ENCODE measurements around the gene CCDC74A.
"Not testable (repeated sequence)": the region's sequence is repeated elsewhere in the genome, so short reads cannot be mapped to it uniquely, and the experiment has no call there.

CCDC74A gene

DNA sequence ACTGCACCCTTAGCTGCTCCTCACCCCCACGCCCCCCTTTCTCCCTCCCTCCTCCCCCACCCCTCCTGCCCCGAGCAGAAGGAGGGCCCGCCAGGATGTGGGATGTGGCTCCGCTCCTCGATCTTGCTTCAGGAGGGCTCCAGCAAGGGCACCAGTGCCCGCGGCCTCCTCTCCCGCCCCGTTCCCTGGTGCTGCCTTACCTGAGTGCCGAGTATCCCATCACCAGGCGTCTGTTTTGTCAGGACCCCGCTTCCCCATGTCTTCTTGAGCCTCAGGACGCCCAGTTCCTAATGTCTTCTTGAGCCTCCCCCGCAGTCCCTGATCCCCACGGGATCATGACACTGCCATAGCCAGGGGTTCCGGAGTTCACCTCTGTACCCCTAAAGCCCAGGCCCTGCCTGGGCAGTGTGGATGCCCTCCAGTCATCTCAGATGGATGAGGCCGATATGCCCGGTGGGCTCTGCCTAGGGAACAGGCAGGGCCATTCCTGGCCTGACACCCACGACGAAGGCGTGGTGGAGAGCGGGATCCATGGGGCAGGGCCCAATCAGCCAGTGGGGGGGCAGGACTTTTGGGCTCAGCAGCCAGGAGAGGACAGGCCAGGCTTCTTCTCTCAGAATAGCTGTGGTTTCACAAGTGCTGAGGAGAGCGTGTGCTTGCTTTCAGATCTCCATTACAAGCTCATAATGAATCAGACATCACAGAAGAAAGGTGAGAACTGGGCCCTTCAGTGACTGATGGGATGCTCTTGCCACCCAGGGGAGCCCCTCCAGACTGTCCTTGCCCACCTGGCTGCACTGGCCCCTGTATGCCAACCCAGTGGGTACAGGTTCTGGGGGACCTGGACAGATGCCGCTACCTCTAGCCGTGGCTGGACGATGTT, 1.5 kb downstream of the CCDC74A start:
- DNase-seq (ENCODE audit: low read depth in 4 of 4, low spot score in 1 of 4), result not testable (repeated sequence)

DNA sequence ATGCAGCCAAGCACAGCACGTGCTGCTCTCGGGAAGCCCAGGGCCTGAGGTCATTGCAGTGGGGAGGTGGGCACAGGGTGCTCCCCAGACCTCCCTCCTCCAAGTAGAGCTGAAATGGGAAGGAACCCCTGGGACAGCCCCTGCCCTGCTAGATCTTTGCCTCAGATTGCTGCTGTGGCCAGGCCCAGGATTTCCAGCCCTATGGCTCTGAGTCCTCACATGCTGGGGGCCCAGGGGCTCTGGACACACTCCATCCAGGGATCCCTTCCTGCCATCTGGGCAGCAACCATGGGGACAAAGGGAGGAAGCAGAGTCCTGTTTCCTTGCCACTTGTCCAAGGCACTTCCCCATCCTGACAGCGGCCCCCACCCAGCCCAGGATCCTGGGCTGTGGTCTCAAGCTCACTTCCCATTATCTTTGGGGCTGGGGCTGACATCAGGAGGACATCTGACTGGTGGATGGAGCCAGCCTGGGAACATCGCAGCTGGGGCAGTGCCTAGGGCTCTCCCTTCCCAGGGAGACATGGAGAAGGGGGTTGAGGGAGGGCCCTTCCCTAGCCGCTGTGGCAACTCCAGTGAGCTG, 2.3 kb downstream of the CCDC74A start:
- not testable (repeated sequence) for DNase-seq (ENCODE audit: low read depth in 4 of 4, low spot score in 1 of 4)

DNA sequence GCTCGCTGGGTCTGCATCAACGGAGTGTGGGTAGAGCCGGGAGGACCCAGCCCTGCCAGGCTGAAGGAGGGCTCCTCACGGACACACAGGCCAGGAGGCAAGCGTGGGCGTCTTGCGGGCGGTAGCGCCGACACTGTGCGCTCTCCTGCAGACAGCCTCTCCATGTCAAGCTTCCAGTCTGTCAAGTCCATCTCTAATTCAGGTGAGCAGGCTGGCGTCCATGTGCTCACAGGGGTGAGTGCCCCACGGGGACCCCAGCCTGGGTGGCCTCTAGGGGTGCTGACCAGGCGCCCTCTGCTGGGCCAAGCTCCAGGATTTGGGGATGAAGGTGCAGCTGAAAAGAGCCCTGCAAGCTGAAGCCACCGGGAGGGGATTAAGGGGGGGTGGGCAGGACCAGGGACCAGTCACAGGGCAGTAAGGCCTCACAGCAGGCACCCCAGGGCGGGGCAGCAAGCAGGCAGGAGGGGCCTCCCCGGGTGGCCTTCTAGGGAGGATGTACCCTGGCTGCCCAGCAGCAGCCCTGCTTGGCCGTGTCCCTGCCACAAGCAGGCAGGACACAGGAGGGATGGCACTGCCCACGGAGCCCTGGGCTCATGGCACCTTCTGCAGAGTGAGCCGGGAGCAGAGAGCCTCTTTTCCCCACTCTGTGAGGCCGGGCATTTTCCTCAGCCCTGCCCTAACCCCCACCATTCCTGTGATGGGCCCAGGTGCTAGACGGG, 3.1 kb downstream of the CCDC74A start:
- not testable (repeated sequence) for DNase-seq (ENCODE audit: low read depth in 4 of 4, low spot score in 1 of 4)

DNA sequence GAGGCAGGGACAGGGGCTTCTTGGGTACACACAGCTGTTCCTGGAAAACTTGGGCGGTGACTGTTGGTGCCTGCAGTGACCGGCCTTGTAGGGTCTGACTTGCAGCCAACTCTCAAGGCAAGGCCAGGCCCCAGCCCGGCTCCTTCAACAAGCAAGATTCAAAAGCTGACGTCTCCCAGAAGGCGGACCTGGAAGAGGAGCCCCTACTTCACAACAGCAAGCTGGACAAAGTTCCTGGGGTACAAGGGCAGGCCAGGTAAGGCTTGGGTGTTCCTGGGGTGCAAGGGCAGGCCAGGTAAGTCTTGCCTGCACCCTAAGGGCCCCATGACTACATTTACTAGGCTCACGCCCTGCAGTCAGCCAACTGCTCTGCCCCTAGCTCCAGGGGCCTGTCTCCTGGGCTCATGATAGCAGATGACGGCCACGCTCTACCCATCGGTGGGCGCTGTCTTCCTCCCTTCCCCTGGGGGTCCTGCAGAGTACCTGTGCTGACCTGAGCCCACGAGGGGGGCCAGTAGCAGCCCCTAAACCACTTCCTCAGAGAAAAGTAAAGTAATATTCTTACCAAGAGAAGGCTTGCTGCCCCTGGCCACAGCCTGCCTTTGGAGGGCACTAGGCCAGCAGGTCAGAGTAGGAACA, 4.0 kb downstream of the CCDC74A start:
- DNase-seq (ENCODE audit: low read depth in 4 of 4, low spot score in 1 of 4), result not testable (repeated sequence)

DNA sequence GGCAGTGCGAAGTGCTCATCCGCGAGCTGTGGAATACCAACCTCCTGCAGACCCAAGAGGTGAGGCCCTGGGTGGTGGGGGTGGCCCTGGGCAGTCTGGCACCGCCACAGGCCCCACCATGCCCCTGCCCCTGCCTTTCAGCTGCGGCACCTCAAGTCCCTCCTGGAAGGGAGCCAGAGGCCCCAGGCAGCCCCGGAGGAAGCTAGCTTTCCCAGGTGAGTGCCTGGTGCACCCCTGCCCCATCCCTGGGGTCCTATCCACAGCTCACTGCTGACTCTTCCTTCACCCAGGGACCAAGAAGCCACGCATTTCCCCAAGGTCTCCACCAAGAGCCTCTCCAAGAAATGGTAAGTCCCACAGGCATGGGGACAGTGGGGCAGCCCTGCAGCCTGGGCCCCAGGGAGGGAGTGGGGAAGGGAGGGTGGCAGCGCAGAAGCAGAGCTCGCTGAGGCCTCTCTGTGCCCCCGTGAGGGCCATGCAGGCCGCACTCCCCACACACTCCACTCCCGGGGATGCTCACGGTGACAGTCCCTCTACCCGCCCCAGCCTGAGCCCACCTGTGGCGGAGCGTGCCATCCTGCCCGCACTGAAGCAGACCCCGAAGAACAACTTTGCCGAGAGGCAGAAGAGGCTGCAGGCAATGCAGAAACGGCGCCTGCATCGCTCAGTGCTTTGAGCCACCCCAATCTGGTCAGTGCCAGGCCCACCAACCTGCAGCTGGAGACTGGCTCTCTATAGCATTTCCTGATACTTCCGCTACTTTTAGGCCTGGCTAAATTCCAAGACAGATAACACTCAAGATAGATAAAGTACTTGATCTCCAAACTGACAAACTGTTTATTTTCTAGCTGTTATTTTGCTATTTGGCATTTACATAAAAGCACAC, 5.3 kb downstream of the CCDC74A start:
- DNase-seq (ENCODE audit: low read depth in 4 of 4, low spot score in 1 of 4), result not testable (repeated sequence)

DNA sequence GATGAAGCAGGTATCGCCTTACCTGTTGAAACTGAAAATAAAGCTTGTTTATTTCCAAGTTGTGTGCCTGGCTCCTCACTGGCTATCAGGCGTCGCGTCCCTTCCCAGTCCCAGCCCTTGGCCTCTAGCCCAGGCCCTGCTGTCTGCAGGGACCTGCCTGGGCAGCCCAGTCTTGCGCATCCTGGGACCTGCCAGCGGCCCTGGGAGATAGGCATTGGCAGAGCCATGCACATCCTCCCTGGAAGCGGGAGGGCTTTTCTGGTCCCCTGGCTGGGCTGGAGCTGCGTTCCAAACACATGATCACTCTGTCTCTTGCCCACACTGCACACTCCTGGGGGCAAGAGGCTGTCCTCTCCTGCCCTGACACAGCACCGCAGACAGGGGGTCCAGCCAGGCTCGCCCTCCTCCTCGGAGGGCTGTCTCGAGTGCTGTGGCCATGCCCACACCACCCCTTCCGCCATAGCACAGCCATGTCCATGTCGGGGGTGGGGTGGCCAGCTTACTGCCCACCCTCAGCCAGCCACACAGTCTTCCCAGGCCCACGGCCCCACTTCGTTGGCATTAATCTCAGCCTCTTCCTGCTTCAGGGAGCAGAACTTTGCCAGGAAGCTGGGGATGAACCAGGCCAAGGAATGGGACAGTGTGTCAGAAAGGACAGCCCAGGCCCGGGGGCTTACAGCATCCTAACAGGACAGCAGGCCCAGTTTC, 6.1 kb downstream of the CCDC74A start:
- not testable (repeated sequence) for DNase-seq (ENCODE audit: low read depth in 4 of 4, low spot score in 1 of 4)

DNA sequence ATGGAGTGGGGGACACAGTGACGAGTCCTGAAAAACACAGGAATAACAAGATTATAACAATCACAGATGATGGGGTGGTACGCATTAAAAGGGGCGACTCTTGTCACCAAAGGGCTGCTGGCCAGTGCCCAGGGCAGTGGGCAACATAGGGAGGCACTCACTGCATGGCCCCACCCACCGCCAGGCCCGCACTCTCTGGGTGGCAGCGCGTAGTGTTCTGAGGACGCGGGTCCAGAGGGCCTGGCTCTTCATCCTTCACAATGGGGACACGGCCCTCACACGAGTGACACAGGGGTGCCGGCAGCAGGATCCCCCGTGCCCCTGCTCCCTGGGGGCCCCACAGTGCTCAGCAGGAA, 6.6 kb downstream of the CCDC74A start:
- DNase-seq (ENCODE audit: low read depth in 4 of 4, low spot score in 1 of 4), result not testable (repeated sequence)

DNA sequence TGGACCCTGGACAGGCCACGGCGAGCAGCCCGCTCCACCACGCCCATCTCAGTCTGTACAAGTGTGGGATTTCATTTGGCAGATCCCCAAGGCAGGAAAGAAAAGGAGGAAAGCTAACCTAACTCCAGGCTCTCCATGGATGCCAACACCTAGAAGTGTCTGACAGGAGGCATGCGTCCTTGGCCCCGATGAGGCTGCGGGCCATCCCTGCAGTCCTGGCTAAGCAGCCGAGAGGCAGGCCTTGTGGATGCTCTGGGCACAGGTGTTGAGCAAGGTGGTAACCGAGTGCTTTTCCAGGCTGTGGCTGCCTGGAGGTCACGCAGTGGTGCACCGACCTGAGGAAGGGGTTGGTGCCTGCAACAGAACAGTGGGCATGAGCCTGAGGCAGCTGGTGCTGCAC, 7.3 kb downstream of the CCDC74A start:
- not testable (repeated sequence) for DNase-seq (ENCODE audit: low read depth in 4 of 4, low spot score in 1 of 4)

DNA sequence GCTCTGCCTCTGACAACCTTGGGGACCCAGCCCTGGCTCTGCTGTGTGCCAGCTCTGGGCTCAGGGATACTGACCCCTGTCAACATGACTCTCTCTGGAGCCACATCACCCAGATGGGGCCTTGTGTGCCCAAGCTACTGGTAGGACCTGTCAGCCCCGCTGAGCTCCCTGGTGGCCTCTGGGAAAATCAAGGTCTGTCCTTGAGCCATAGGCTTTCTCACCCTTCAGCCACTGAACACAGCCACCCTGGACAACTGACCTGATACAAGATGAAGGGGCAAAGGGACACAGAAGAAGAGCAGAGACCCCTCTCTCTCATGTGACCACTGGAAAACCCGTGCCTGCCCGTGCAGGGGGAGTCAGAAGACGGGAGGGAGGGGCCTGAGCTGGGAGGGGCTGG, 7.8 kb downstream of the CCDC74A start:
- no peak for DNase-seq (ENCODE audit: low read depth in 4 of 4, low spot score in 1 of 4)

DNA sequence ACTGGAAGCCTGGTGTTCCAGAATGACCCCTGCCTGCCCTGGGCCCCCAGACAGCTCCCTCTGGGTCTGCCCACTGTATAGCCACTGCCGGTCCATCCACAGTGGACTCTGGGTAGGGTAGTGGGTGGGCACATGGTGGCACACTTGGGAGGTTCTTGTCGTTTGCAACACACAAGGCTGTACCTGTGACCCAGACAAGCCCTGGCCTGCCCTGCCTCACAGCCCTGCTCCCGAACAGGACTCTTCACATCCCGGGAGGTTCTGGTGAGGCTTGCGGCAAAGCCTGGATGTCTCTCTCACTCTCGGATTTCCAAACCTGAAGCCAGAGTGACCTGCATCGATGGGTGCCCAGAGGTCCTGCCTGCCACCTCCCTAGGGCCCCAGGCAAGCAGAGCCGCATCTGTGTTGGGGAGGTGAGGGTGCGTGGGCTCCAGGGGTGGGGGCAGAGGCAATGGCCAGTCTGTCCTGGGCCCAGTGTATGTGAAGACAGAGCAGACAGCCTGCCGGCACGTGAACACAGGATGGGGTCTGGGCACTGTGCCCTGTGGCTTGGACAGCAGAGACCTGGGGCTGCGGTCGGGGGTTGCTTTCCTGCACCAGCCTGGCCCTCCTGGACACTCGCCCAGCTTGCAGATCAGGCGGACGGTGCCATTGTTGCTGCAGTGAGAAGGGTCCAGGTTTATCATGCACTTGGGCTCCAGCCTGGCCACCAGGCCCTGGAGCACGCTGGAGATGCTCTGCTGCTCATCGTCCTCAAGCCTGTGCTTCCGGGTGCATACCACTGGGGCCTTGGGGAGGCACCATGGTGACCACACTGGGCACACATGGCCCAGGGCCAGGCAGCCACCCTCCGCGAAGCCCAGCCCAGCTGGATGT, 8.5 kb downstream of the CCDC74A start:
- DNase-seq (ENCODE audit: low read depth in 4 of 4, low spot score in 1 of 4), result not testable (repeated sequence)

DNA sequence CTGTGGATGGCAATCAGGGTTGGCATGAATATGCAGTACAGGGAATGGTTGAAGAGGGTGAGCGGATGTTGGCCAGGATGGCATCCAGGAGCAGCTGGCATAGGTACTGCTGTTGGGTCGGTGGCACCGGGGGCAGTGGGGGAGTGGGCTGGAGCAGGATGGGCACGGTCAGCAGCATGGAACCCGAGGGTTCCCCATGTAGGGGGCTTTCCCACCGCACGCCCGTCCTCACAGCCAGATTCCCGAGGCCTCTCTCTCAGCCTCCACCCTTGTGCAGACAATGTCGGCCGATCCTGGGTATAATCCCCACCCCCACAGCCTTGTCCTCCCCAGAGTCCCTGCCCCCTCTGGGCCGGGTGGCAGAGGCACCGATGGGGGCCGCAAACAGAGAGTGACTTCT, 9.2 kb downstream of the CCDC74A start:
- not testable (repeated sequence) for DNase-seq (ENCODE audit: low read depth in 4 of 4, low spot score in 1 of 4)

DNA sequence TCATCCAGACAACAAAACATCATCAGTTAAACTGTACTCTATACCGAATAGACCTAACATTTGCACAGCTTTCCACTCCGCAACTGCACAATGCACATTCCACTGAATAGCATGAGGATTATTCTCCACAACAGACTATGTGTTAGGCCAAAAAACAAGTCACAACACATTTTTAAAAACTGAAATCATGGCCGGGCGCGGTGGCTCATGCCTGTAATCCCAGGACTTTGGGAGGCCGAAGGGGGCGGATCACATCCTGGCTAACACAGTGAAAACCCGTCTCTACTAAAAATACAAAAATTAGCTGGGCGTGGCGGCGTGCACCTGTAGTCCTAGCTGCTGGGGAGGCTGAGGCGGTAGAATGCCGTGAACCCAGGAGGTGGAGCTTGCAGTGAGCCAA, 11.2 kb downstream of the CCDC74A start:
- DNase-seq (ENCODE audit: low read depth in 4 of 4, low spot score in 1 of 4), result not testable (repeated sequence)

DNA sequence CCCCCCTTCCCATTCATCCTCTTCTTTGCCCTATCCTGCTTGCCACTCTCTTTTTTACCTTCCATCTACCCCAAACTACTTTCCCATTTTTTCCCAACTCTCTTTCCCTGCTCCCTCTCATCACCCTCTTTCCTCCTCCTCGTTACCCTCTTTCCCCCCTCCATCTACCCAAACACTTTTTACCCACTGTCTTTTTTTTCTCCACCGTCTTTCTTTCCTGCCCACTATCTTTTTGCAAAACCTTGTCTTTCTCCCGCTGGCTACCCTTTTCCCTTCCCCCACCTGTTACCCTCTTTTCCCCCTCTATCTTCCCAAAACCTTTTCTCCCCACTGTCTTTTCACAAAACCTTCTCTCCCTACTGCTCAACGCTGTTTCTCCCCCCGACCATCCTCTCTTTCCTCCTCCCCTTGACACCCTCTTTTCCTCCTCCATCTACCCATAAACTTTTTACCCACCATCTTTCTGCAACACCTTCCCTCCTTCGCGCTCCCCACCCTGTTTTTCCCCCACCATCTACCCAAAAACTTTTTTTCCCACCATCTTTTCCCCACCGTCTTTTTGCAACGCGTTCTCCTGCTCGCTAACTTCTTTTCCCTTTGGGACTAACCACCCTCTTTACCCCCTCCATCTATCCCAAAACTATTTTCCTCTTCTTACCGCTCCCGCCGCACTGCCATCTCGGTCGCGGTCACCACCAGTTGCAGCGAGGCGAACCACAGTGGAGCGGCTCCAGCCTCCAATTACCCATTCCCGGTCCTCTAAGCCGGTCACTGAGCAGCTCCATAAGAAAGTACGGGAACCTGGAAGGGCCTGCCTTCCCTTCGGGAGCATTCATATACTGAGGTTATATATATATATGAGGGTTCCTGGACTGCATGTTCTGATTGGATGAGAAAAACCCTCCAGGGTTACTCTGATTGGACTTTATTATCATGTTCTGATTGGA, 15.0 kb downstream of the CCDC74A start:
- no peak for DNase-seq (ENCODE audit: low read depth in 4 of 4, low spot score in 1 of 4)

DNA sequence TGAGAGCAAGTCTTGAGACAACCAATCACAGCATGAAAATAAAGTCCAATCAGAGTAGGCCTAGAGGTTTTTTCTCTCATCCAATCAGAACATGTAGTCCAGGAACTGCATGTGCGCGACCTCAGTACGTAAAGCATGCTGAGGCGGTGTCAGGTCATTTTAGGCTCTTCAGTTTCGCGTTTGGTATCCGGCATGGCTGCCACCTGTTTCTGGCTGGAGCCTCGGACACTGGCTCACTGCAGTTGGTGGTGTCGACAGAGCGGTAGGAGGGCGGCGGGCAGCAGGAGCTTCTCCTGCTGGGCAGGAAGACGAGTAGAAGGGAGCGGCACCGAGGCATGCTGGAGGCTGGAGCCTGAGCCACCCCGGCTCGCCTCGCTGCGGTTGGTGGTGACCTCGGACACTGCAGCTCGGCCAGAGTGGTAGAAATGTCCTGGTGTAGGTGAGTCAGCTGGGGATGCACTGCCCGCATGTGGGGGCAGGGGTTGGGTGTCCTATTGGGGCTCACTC, 15.8 kb downstream of the CCDC74A start:
- no peak for DNase-seq (ENCODE audit: low read depth in 4 of 4, low spot score in 1 of 4)

DNA sequence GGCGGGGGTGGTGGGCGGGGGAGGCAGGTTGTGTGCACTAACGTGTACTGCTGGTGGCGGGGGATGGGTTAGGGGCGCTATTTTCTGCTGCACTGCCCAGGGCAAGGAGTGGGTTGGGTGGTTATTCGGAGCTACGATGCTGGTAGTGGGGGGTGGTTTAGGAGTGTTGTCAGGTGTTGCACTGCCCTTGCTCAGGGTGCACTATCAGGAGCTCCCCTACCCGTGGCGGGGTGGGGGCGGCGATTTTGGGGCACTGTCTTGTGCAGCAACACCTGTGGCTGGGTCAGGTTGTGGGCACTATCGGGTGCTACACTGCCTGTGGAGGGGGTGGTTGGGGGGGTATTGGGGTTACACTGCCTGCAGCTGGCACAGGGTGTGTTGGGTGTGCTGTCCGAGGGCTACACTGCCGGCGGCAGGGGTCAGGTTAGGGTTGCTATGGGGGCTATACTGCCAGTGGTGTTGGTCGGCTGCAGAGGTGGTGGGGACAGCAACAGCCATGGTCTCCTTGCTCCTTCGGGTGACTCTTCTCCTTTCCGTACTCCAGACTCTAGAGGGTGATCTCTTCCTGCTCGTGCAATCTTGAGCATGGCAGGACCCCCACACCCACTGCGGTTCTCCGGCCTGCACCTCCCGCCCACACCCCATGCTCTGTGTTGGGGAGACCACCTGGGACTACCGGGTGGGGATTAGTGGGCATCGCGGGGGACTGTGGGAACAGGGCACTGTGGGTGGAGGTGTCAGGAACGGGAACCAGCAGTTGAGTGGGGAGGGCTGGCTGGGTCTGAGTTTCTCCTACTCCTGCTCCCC, 16.5 kb downstream of the CCDC74A start:
- DNase-seq (ENCODE audit: low read depth in 4 of 4, low spot score in 1 of 4), result not testable (repeated sequence)

DNA sequence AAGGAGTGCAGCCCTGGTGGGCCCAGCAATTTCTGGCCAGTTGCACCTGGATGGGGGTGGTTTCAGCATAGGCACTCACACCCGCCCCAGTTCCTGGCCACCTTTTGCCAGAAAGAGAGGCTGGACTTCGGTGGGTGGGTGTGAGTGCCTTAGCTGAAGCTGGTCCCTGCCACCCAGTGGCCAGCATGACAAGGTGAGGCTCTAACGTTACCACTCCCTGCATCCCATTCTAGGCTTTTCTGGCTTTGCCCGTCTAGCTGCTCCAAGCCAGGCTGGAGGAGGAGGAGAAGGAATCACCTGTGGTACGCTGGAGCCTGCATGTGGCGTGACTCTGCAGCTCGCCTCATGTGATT, 17.1 kb downstream of the CCDC74A start:
- not testable (repeated sequence) for DNase-seq (ENCODE audit: low read depth in 4 of 4, low spot score in 1 of 4)

DNA sequence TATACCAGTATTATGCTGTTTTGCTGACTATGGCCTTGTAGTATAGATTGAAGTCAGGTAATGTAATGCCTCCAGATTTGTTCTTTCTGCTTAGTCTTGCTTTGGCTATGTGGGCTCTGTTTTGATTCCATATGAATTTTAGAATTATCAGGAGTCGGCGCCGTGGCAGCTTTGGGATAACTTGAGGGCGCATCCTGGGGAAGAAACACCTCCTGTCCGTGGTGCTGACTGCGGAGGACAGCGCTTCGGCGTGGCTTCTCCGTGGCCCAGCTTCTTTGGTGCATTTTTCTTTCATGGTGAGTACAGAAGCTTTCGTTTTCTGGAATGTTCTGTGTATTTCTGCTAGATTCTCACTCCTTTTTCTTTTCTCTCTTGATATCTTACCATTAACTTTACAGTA, 25.2 kb downstream of the CCDC74A start:
- DNase-seq (ENCODE audit: low read depth in 4 of 4, low spot score in 1 of 4), result no peak

Measured in stimulated activated CD4-positive, alpha-beta T cell treated with anti-CD3 and anti-CD28 coated beads, Interleukin-1b, Interleukin-23, amount 100 ng/mL, for 24 hours (primary cell).